Large intestine (tissue), 3 donors: ENCODE measurements around the gene LAIR2. TPM values are rescaled to one million over a fixed set of nuclear protein-coding genes. Genes with fewer than 3 reads are reported as not detected.
A peak's percentile ranks its signal among the peaks of the same experiment; 100 is the strongest.
"Not testable (repeated sequence)": the region's sequence is repeated elsewhere in the genome, so short reads cannot be mapped to it uniquely, and the experiment has no call there.

Experiments
- DNase-seq, 2 donors: peaks; one replicate each; pipeline versions ENCODE4 v3.0.0 to v3.0.0-alpha.2; 2013
- H3K27ac ChIP-seq: one replicate; pipeline ENCODE4 v1.5.1; 2013; ENCODE audit warnings: low read length
- H3K27me3 ChIP-seq: 2 replicates; pipeline ENCODE4 v1.6.1; 2013; ENCODE audit warnings: low read length; ENCODE audit not compliant: control insufficient read depth, insufficient read depth
- H3K36me3 ChIP-seq: 2 replicates; pipeline ENCODE4 v1.6.1; 2013; ENCODE audit warnings: low read length; ENCODE audit not compliant: control insufficient read depth, insufficient read depth
- H3K4me1 ChIP-seq: one replicate; pipeline ENCODE4 v1.6.1; 2013; ENCODE audit warnings: low read length; ENCODE audit not compliant: control insufficient read depth, insufficient read depth
- H3K4me3 ChIP-seq: one replicate; pipeline ENCODE4 v1.5.1; 2013; ENCODE audit warnings: low read length
- H3K9me3 ChIP-seq: one replicate; pipeline ENCODE4 v1.6.1; 2013; ENCODE audit warnings: mild to moderate bottlenecking, low read depth, low read length, moderate library complexity; ENCODE audit not compliant: control insufficient read depth
- WGBS: methylation state at CpG from one replicate; pipeline ENCODE4 v1.1.5; 2013; ENCODE audit warnings: low lambda C conversion rate; ENCODE audit not compliant: insufficient coverage; 5-methylcytosine and 5-hydroxymethylcytosine counted together
- polyA plus RNA-seq: library from polyadenylated mRNA; unstranded; fragments of 120-200 nt; gene quantifications from one replicate; pipeline ENCODE4 v1.2.1, GENCODE V29; 2013

The LAIR2 gene
- polyA plus RNA-seq, 1 donor = 0.09 TPM

- Histone ChIP-seq H3K4me1 (peaks cover 56% of the 10 kb centered on the region), H3K9me3 (peaks cover 6% of the 10 kb centered on the region), H3K4me3 (peak overlapping the region; percentile 54), H3K27ac (peak overlapping the region; percentile 98), H3K27me3 (no peaks in the 10 kb centered on the region), H3K36me3 (peaks cover 37% of the 10 kb centered on the region)
- WGBS = no CpG with 5 or more reads among the region's 87 CpGs
- peak; percentile 95 to 98 for DNase-seq
Observed at GRCh38 chr19:54464630-54465425, 37.8 kb upstream of the LAIR2 start.

GRCh38 chr19:54465426-54466109 lies 37.1 kb upstream of the LAIR2 start:
- peaks cover 32% of the 10 kb centered on the region for H3K36me3 ChIP-seq
- peaks cover 63% of the 10 kb centered on the region for H3K4me1 ChIP-seq
- no peak for DNase-seq
- no CpG with 5 or more reads among the region's 49 CpGs for WGBS
- H3K27me3 ChIP-seq = no peaks in the 10 kb centered on the region
- H3K27ac ChIP-seq = peak overlapping the region; percentile 98
- no peak overlapping the region for H3K4me3 ChIP-seq
- H3K9me3 ChIP-seq = peaks cover 6% of the 10 kb centered on the region

- peak overlapping the region; percentile 98 for H3K27ac ChIP-seq
- not testable (repeated sequence) for H3K27me3 ChIP-seq, H3K4me3 ChIP-seq, DNase-seq, H3K9me3 ChIP-seq
- peaks cover 27% of the 10 kb centered on the region for H3K36me3 ChIP-seq
- H3K4me1 ChIP-seq = peaks cover 64% of the 10 kb centered on the region
- WGBS = no CpG with 5 or more reads among the region's 14 CpGs
Observed at GRCh38 chr19:54466110-54466480, 36.5 kb upstream of the LAIR2 start.

GRCh38 chr19:54469496-54469934 lies 33.1 kb upstream of the LAIR2 start:
- Histone ChIP-seq H3K36me3 (peaks cover 15% of the 10 kb centered on the region), H3K4me3 (no peak overlapping the region), H3K4me1 (peaks cover 55% of the 10 kb centered on the region), H3K9me3 (peaks cover 10% of the 10 kb centered on the region), H3K27ac (peak overlapping the region; percentile 98), H3K27me3 (peaks cover 2% of the 10 kb centered on the region)
- WGBS = no CpG with 5 or more reads among the region's 8 CpGs
- peak in 1 of 2 donors; percentile 49 for DNase-seq

GRCh38 chr19:54470276-54470887 lies 32.2 kb upstream of the LAIR2 start:
- WGBS = 66% methylated on average over 3 of the region's 10 CpGs
- H3K27me3 ChIP-seq = peaks cover 2% of the 10 kb centered on the region
- peak overlapping the region; percentile 98 for H3K27ac ChIP-seq
- peaks cover 15% of the 10 kb centered on the region for H3K36me3 ChIP-seq
- peaks cover 52% of the 10 kb centered on the region for H3K4me1 ChIP-seq
- H3K4me3 ChIP-seq = peak overlapping the region; percentile 82
- DNase-seq = no peak
- peaks cover 9% of the 10 kb centered on the region for H3K9me3 ChIP-seq

GRCh38 chr19:54470991-54471782 lies 31.4 kb upstream of the LAIR2 start:
- WGBS = 0% methylated on average over 1 of the region's 60 CpGs
- H3K4me1 ChIP-seq = peaks cover 44% of the 10 kb centered on the region
- peaks cover 2% of the 10 kb centered on the region for H3K27me3 ChIP-seq
- peak overlapping the region; percentile 82 for H3K4me3 ChIP-seq
- peaks cover 4% of the 10 kb centered on the region for H3K9me3 ChIP-seq
- peaks cover 7% of the 10 kb centered on the region for H3K36me3 ChIP-seq
- peak in 1 of 2 donors; percentile 71 for DNase-seq
- peak overlapping the region; percentile 98 for H3K27ac ChIP-seq

GRCh38 chr19:54473071-54473891 lies 29.4 kb upstream of the LAIR2 start, which contains the start of gene CDC42EP5:
Gene CDC42EP5, minus strand, starts transcription at chr19:54473296. Its CDS starts 7,749 bp downstream, at chr19:54465547.
- Histone ChIP-seq H3K36me3 (peaks cover 4% of the 10 kb centered on the region), H3K27ac (peak within 1 kb of the TSS; percentile 98), H3K4me3 (peak within 1 kb of the TSS; percentile 77), H3K27me3 (peaks cover 2% of the 10 kb centered on the region), H3K4me1 (peaks cover 34% of the 10 kb centered on the region), H3K9me3 (peaks cover 4% of the 10 kb centered on the region)
- WGBS = no CpG with 5 or more reads among the region's 14 CpGs
- peak; percentile 86 to 96 for DNase-seq

GRCh38 chr19:54473892-54474372 lies 28.7 kb upstream of the LAIR2 start:
- peaks cover 2% of the 10 kb centered on the region for H3K27me3 ChIP-seq

GRCh38 chr19:54475706-54476105 lies 26.9 kb upstream of the LAIR2 start:
- WGBS = no CpG with 5 or more reads among the region's 11 CpGs
- Histone ChIP-seq H3K27me3 (peaks cover 2% of the 10 kb centered on the region), H3K36me3 (no peaks in the 10 kb centered on the region), H3K9me3 (peaks cover 4% of the 10 kb centered on the region), H3K4me1 (peaks cover 11% of the 10 kb centered on the region), H3K27ac (no peak overlapping the region), H3K4me3 (no peak overlapping the region)
- no peak for DNase-seq

More at GRCh38 chr19:54473892-54474372, 28.7 kb upstream of the LAIR2 start:
- WGBS = no CpG with 5 or more reads among the region's 6 CpGs
- H3K4me1 ChIP-seq = peaks cover 27% of the 10 kb centered on the region
- H3K36me3 ChIP-seq = peaks cover 4% of the 10 kb centered on the region
- no peak for DNase-seq
- H3K4me3 ChIP-seq = peak overlapping the region; percentile 77
- H3K27ac ChIP-seq = peak overlapping the region; percentile 98
- H3K9me3 ChIP-seq = peaks cover 4% of the 10 kb centered on the region
